Stimulated activated memory B cell treated with anti-CD40 and anti-IgM and Interleukin-4, amounts not matched to agents 10 μg/mL and 1 μg/mL and 100 μg/mL, for 72 hours (primary cell): Measurements from ENCODE around the gene TBC1D22A.

Source experiments
- ATAC-seq: fragments of 150-1000 bp; cut with Tn5 transposase; 2 replicates; pipeline ENCODE4 v1.10.0; 2021
- H3K27ac Mint-ChIP-seq: one replicate; pipeline ENCODE4 v1.8.0; 2022; ENCODE audit warnings: mild to moderate bottlenecking, mixed read lengths
- H3K27me3 Mint-ChIP-seq: one replicate; pipeline ENCODE4 v1.8.0; 2022; ENCODE audit warnings: mixed read lengths
- H3K36me3 Mint-ChIP-seq: one replicate; pipeline ENCODE4 v1.8.0; 2022; ENCODE audit warnings: mixed read lengths
- H3K4me1 Mint-ChIP-seq: one replicate; pipeline ENCODE4 v1.8.0; 2022; ENCODE audit warnings: mixed read lengths
- H3K4me3 Mint-ChIP-seq: one replicate; pipeline ENCODE4 v1.8.0; 2022; ENCODE audit warnings: mild to moderate bottlenecking, moderate library complexity, mixed read lengths
- H3K9me3 Mint-ChIP-seq: one replicate; pipeline ENCODE4 v1.8.0; 2022; ENCODE audit warnings: mixed read lengths

TBC1D22A gene

DNA sequence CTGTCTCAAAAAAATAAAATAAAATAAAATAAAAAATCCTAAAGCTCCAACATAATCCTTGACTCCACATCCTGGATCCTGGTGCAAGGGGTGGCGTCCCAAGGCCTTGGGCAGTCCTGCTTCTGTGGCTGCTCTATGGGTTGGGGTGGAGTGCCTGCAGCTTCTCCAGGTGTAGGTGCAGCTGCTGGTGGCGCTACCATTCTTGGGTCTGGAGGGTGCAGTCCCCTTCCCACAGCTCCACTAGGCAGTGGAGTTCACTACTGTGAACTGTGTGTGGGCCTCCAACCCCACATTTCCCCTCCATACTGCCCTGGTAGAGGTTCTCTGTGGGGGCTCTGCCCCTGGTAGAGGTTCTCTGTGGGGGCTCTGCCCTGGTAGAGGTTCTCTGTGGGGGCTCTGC, 6.9 kb upstream of the TBC1D22A start:
- Mint-ChIP-seq H3K4me3 (no peak overlapping the region), H3K9me3 (peaks cover 5% of the 10 kb centered on the region), H3K27ac (no peak overlapping the region), H3K4me1 (peaks cover 28% of the 10 kb centered on the region), H3K27me3 (peaks cover 12% of the 10 kb centered on the region), H3K36me3 (peaks cover 6% of the 10 kb centered on the region)
- no peak for ATAC-seq

GRCh38 chr22:46756097-46756496, 6.4 kb upstream of the TBC1D22A start:
- H3K4me3 Mint-ChIP-seq = no peak overlapping the region
- peaks cover 6% of the 10 kb centered on the region for H3K36me3 Mint-ChIP-seq
- peaks cover 5% of the 10 kb centered on the region for H3K9me3 Mint-ChIP-seq
- peaks cover 28% of the 10 kb centered on the region for H3K4me1 Mint-ChIP-seq
- no peak overlapping the region for H3K27ac Mint-ChIP-seq
- ATAC-seq = no peak
- H3K27me3 Mint-ChIP-seq = peaks cover 7% of the 10 kb centered on the region

DNA sequence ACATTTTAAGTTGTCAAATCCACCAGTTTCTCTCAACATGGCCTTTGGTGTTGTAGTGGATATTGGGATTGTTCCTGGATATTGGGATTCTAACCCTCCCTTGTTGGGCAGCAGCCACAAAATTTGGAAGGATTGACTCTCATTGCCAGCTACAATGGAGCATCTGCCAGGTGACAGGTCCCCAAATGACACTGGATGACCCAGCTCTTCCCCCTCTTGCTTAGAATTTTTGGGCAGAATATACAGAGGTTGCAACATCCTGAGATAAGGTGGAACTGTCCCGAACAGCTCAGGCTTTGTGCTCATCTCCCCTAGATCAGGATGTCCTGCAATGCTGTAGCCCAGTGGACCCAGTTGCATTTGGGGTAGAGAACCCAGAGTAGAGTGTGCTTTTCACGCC, 5.3 kb upstream of the TBC1D22A start:
- Mint-ChIP-seq H3K27ac (no peak overlapping the region), H3K4me3 (no peak overlapping the region), H3K9me3 (peaks cover 5% of the 10 kb centered on the region)

GRCh38 chr22:46758121-46758520, 4.3 kb upstream of the TBC1D22A start:
- Mint-ChIP-seq H3K4me3 (no peak overlapping the region), H3K9me3 (peaks cover 5% of the 10 kb centered on the region), H3K27me3 (no peaks in the 10 kb centered on the region), H3K27ac (no peak overlapping the region), H3K4me1 (peaks cover 34% of the 10 kb centered on the region), H3K36me3 (peaks cover 12% of the 10 kb centered on the region)
- no peak for ATAC-seq

More for the DNA sequence above, 5.3 kb upstream of the TBC1D22A start:
- ATAC-seq = no peak
- no peaks in the 10 kb centered on the region for H3K27me3 Mint-ChIP-seq
- H3K36me3 Mint-ChIP-seq = peaks cover 6% of the 10 kb centered on the region
- H3K4me1 Mint-ChIP-seq = peaks cover 31% of the 10 kb centered on the region

DNA sequence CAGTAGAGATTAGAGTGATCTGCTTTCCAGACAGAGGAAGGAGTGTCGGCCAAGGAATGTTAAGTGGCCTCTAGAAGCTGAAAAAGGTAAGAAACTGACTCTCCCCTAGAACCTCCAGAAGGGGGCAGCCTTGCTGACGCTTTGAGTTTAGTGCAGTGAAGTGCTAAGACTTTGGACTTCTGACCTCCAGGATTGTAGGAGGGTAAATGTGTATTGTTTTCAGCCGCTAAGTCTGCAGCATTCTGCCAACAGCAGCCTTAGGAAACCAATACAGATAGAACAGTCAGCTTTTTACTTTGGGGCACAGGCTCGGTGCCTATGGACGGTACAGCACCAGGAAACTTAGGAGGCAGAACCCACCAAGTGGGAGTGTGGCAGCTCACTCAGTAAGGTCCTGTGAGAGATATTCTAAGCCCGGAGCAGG, 3.6 kb upstream of the TBC1D22A start:
- Mint-ChIP-seq H3K4me3 (no peak overlapping the region), H3K27me3 (no peaks in the 10 kb centered on the region), H3K4me1 (peaks cover 35% of the 10 kb centered on the region), H3K27ac (no peak overlapping the region), H3K9me3 (peaks cover 5% of the 10 kb centered on the region), H3K36me3 (peaks cover 14% of the 10 kb centered on the region)
- ATAC-seq = no peak

- peaks cover 46% of the 10 kb centered on the region for H3K4me1 Mint-ChIP-seq
- H3K27ac Mint-ChIP-seq = peak overlapping the region; percentile 99
- ATAC-seq = no peak
- H3K27me3 Mint-ChIP-seq = no peaks in the 10 kb centered on the region
- H3K4me3 Mint-ChIP-seq = peak overlapping the region; percentile 73
- H3K9me3 Mint-ChIP-seq = peaks cover 5% of the 10 kb centered on the region
- peaks cover 26% of the 10 kb centered on the region for H3K36me3 Mint-ChIP-seq
These were observed 1.4 kb upstream of the TBC1D22A start for GRCh38 chr22:46761017-46761416.

DNA sequence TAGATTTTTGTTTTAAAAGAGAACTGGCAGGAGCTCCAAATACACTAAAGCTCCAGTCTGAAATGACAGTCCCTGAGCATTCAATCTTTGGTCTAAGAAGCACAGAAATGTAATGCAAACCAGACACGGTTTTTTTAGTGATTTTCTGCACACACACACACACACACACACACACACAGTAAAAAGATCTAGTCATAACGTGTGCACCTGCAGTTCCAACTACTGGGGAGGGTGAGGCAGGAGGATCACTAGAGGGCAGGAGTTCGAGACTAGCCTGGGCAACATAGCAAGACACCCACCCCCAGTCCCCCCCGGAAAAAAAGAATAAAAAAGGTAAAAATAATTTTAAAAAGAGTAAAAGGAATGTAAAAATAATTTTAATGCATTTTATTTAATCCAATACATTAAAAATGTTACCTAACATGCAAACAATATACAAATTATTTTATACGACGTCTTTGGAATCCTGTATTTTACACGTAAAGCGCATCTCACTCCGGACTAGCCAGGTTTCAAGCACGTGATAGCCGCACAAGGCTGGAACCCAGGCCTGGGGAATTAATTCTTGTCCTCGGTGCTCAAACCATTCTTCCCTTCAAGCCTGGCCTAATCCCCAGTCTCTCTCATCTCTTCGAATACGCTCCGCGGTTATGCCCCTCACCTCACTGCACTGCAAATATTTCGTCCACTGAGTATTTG, 762 bp upstream of the TBC1D22A start:
- peak overlapping the region; percentile 99 for H3K27ac Mint-ChIP-seq
- peaks cover 48% of the 10 kb centered on the region for H3K4me1 Mint-ChIP-seq
- H3K9me3 Mint-ChIP-seq = peaks cover under 1% of the 10 kb centered on the region
- H3K27me3 Mint-ChIP-seq = no peaks in the 10 kb centered on the region
- ATAC-seq = no peak
- H3K4me3 Mint-ChIP-seq = peak overlapping the region; percentile 93
- H3K36me3 Mint-ChIP-seq = peaks cover 22% of the 10 kb centered on the region

DNA sequence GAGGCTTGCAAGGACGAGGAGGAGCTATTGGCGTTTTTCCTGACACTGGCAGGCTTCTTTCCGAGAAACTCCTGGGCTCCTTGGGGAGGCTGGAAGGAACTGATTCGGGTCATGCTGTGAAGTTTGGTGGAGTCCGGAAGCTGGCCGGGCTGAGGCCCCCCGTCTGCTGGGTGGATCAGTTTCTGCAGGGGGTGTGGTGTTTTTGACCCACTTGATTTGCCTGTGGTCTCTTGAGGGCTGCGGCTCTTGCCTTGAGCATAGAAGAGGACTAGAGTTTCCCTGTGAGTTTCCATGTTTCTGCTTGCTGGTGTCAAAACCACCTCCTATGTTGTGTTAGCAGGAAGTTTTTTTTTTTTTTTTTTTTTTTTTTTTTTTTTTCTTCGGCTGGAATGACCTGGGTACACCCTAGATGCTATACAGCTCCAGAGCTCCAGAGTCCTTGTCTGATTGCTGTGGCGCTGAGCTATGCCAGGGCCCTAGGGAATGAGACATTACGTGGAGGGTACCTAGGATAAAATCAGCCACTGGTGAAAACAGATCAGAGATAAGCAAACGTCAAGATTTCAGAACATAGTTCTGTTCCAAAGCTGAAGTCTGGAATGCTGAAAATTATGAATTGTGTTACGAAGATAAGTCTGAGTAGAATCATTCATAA, 728 bp downstream of the TBC1D22A start:
- Mint-ChIP-seq H3K9me3 (no peaks in the 10 kb centered on the region), H3K4me3 (peak overlapping the region; percentile 93), H3K36me3 (peaks cover 36% of the 10 kb centered on the region), H3K4me1 (peaks cover 63% of the 10 kb centered on the region), H3K27ac (peak overlapping the region; percentile 99), H3K27me3 (no peaks in the 10 kb centered on the region)
- peak; percentile 89 for ATAC-seq

DNA sequence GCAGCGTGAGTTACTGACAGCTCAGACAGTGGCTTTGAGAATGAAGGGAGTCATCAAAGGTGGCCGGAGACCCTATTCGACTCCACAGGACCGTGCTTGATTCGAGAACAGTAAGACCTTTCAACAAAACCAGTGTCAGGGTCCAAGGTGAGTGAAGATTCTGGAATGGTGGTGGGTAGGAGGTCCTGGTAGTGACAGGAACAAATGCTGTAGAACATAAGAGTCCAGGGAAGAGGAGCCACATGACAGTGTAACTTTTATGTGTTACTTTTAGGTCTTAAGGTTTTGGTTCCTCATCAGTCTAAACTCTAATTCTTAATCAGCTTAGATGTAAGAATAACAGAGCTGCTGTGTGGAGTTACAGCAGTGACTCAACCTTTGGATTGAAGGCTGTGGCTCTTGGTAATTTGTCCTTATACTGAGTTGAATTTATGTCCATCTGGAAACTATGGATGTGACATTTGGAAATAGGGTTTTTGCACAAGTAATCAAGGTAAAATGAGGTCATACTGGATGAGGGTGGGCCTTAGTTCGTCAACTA, 1.8 kb downstream of the TBC1D22A start:
- peaks cover 66% of the 10 kb centered on the region for H3K4me1 Mint-ChIP-seq
- peak overlapping the region; percentile 93 for H3K4me3 Mint-ChIP-seq
- H3K27ac Mint-ChIP-seq = peak overlapping the region; percentile 99
- peaks cover 36% of the 10 kb centered on the region for H3K36me3 Mint-ChIP-seq
- no peaks in the 10 kb centered on the region for H3K9me3 Mint-ChIP-seq
- no peak for ATAC-seq
- H3K27me3 Mint-ChIP-seq = no peaks in the 10 kb centered on the region

DNA sequence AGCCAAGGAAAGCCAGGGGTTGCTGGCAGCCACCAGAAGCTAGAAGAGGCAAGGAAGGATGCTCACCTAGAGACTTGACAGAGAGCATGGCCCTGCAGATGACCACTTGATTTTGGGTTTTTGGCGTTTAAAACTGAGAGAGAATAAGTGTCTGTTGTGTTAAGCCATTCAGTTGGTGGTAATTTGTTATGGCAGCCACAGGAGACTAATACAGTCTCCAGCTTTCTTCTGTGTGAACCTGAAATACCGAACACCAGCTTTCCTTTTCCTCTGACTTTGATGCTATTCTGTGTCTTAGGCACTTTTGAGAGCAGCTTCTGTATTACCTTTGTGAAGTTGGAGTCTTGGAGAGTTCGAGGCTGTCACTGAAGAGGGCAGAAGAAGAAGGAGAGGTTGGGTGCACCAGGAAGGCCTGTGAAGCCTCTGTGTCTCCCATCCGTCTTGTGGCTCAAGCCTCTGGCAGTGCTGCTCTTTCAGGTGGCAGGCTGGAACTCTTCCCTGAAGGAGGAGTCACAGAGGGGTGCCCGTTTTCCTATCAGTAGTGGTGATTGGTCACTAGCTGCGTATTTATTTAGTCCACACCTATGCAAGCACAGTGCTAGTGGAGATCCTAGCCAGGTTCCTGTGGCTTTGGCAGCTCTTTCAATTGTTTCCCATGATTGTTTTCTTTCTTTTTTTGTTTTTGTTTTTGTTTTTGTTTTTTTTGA, 2.5 kb downstream of the TBC1D22A start:
- Mint-ChIP-seq H3K27ac (peak overlapping the region; percentile 99), H3K9me3 (no peaks in the 10 kb centered on the region), H3K27me3 (no peaks in the 10 kb centered on the region), H3K4me3 (peak overlapping the region; percentile 93), H3K4me1 (peaks cover 73% of the 10 kb centered on the region), H3K36me3 (peaks cover 42% of the 10 kb centered on the region)
- no peak for ATAC-seq

DNA sequence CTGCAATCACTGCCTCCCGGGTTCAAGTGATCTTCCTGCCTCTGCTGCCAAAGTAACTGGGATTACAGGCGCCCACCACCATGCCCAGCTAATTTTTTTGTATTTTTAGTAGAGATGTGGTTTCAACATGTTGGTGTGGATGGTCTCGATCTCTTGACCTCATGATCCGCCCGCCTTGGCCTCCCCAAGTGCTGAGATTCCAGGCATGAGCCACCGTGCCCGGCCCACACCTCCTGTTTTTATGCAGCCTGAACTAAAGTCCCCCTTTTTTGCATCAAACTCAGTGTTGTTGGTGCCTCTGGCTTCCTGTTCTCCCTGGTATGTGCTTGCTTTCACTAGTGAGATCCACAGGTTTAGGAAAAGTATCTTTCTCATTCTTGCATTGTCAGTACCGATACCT, 4.2 kb downstream of the TBC1D22A start:
- Mint-ChIP-seq H3K36me3 (peaks cover 42% of the 10 kb centered on the region), H3K9me3 (no peaks in the 10 kb centered on the region), H3K4me1 (peaks cover 80% of the 10 kb centered on the region), H3K4me3 (peak overlapping the region; percentile 71), H3K27ac (peak overlapping the region; percentile 91), H3K27me3 (no peaks in the 10 kb centered on the region)
- no peak for ATAC-seq

DNA sequence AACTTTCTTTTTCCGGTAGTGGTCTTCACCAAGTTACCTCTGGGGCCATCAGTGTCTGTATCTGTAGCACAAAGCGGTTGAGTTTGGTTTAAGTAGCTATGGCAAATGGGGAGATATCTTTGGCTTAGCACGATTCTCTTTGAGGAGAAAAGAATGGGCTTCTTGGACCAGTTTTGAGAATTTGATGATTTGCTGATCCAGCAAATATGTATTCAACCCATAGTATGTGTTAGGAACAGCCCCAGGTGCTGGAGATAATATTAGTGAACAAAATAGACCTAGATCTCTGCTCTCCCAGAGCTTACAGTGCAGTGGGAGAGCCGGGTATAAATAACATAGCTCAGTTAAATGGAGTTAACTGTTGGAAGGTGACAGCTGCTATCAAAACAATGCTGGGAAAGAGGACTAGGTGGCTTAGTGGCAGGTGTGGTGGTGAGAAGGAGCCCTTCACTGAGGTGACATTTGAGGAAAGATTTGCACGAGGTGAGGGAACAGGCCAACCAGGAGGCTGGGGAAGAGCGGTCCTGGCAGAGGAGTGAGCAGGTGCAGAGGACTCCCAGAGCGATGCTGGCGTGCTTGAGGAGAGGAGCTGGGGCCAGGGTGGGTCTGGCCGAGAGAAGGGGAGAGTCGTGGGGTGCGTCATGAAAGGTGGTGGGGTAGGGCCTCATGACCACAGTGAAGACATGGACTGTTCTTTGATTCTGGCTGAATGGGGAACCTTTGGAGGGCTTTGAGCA, 5.0 kb downstream of the TBC1D22A start:
- Mint-ChIP-seq H3K27me3 (no peaks in the 10 kb centered on the region), H3K36me3 (peaks cover 42% of the 10 kb centered on the region), H3K4me1 (peaks cover 74% of the 10 kb centered on the region), H3K27ac (peak overlapping the region; percentile 91), H3K4me3 (peak overlapping the region; percentile 71), H3K9me3 (no peaks in the 10 kb centered on the region)
- ATAC-seq = no peak

- peaks cover 84% of the 10 kb centered on the region for H3K4me1 Mint-ChIP-seq
- ATAC-seq = peak; percentile 55
- H3K4me3 Mint-ChIP-seq = peak overlapping the region; percentile 71
- H3K27ac Mint-ChIP-seq = peak overlapping the region; percentile 91
- no peaks in the 10 kb centered on the region for H3K9me3 Mint-ChIP-seq
- H3K36me3 Mint-ChIP-seq = peaks cover 33% of the 10 kb centered on the region
- no peaks in the 10 kb centered on the region for H3K27me3 Mint-ChIP-seq
These were observed 6.8 kb downstream of the TBC1D22A start for GRCh38 chr22:46769191-46769675.

DNA sequence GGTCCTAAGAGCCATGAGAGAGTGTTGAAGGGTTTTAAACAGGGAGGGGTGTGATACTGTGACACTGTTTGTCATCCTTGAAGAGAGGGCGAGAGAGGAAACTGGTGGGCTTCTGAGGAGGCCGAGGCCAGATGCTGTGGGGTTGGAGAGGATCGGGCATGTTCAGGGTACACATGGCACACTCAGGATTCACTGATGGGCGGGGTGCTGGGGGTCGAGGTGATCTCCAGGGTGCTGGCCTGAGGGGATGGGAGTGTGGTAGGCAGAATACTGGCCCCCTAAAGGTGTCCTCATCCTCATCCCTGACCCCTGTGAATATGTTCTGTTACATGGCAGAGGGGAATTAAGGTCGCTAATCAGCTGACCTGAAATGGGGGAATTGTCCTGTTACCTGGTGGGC, 7.3 kb downstream of the TBC1D22A start:
- Mint-ChIP-seq H3K9me3 (no peaks in the 10 kb centered on the region), H3K27me3 (no peaks in the 10 kb centered on the region), H3K4me1 (peaks cover 84% of the 10 kb centered on the region), H3K36me3 (peaks cover 28% of the 10 kb centered on the region), H3K4me3 (peak overlapping the region; percentile 71), H3K27ac (peak overlapping the region; percentile 91)
- no peak for ATAC-seq
